HG02840 (cell line): ENCODE data around the gene LYST.
"Not testable (repeated sequence)": the region's sequence is repeated elsewhere in the genome, so short reads cannot be mapped to it uniquely, and the experiment has no call there.

ENCODE experiments used
- ATAC-seq: cut with Tn5 transposase; IDR thresholded peaks from one replicate; pipeline ENCODE4 v1.9.1; 2021; ENCODE audit warnings: mild to moderate bottlenecking, moderate library complexity, moderate number of reproducible peaks; ENCODE audit not compliant: unreplicated experiment, low FRiP score

LYST gene

GRCh38 chr1:235642943-235643371 lies 223.7 kb downstream of the LYST start:
- ATAC-seq: no peak

- no peak for ATAC-seq
These were observed 224.4 kb downstream of the LYST start for GRCh38 chr1:235642011-235642942.

- ATAC-seq: no peak
These were observed 226.1 kb downstream of the LYST start for GRCh38 chr1:235640580-235640979.

- ATAC-seq: no peak
These were observed 227.2 kb downstream of the LYST start for GRCh38 chr1:235639226-235640205.

- ATAC-seq: not testable (repeated sequence)
These were observed 228.1 kb downstream of the LYST start for GRCh38 chr1:235638612-235639011.

- no peak for ATAC-seq
These were observed 228.8 kb downstream of the LYST start for GRCh38 chr1:235637756-235638534.

- ATAC-seq: no peak
These were observed 230.6 kb downstream of the LYST start for GRCh38 chr1:235635938-235636662.

- ATAC-seq: no peak
These were observed 234.0 kb downstream of the LYST start for GRCh38 chr1:235632506-235633401.

- no peak for ATAC-seq
These were observed 234.9 kb downstream of the LYST start for GRCh38 chr1:235631816-235632215.

- ATAC-seq: no peak
These were observed 238.2 kb downstream of the LYST start for GRCh38 chr1:235628316-235629005.

GRCh38 chr1:235625831-235626230 lies 240.9 kb downstream of the LYST start:
- ATAC-seq: no peak

- no peak for ATAC-seq
These were observed 241.4 kb downstream of the LYST start for GRCh38 chr1:235625340-235625739.

- no peak for ATAC-seq
These were observed 241.9 kb downstream of the LYST start for GRCh38 chr1:235624721-235625333.

- ATAC-seq: no peak
These were observed 243.5 kb downstream of the LYST start for GRCh38 chr1:235622936-235623779.

- not testable (repeated sequence) for ATAC-seq
These were observed 247.6 kb downstream of the LYST start for GRCh38 chr1:235619149-235619548.

- no peak for ATAC-seq
These were observed 248.9 kb downstream of the LYST start for GRCh38 chr1:235617808-235618207.

GRCh38 chr1:235617140-235617539 lies 249.6 kb downstream of the LYST start:
- no peak for ATAC-seq
